Renal pelvis (tissue), 4 donors: ENCODE data around the gene MYCN. TPM values are rescaled to one million over a fixed set of nuclear protein-coding genes. Genes with fewer than 3 reads are reported as not detected.

Experiments
- DNase-seq: peaks from one replicate; pipeline ENCODE4 v3.0.0-alpha.2; 2013
- polyA plus RNA-seq, 3 donors: library from polyadenylated mRNA; unstranded; fragments of 120-200 nt; gene quantifications; one replicate each; pipeline ENCODE4 v1.2.1, GENCODE V29; 2013; ENCODE audit not compliant: insufficient read length in 3 of 3

The MYCN gene
- polyA plus RNA-seq, 3 donors = 33.7 to 39.6 (median 38.1) TPM

DNA sequence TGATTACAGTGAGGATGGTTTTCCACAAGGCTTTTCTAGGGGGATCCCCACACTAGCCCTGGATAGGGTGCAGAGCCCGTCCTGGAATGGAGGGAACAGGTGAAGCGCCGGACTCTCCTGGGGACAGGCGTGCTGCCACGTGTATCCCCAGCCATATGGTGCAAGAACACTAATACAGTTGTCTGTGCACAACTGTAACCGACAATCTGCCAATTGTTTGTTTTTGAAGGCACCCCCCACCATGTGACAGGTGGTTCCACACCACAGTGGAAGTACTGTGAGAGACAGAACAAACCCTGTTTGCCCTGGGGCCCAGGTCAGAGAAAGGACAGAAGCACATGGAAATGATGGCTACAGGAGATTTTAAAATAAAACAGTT lies 52.9 kb downstream of the MYCN start:
- no peak for DNase-seq

DNA sequence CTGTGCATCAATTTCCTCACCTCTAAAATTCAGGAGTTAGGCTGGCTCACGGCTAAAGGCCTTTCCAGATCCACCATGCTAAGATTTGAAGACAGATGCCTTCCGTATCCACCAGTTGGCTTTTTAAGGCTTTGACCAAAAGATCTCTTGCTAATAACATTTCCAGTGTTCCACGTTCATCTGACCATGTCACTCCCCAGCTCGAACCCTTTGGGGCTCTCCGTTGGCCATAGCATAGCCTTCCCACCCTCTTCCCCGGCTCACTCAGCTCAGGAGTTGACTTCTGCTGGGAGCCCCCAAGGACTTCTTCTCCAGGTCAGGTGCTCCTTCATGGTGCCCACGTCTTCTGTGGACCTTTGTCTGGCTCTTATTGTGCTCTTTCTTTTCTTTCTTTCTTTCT lies 53.3 kb downstream of the MYCN start:
- no peak for DNase-seq

DNA sequence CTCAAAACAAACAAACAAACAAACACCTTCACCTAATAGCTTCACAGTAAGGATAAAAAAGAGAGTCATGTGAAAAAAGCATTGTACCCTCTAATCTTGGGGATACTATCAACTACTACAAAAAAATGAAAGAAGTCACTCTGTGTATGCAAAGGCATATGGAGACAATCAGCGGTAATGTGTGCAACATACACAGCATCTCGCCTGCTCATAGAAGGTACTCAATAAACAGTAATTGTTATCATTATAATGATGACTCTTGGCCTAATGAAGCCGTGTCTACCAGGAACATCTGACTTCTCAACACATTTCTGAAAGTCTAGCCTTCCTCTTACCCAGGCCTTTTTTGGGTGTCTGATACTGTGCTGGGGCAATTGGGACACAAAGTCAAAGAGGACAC lies 55.3 kb downstream of the MYCN start:
- DNase-seq = no peak
